HL-60 (cell line): ENCODE measurements around the gene KIF11.

Experiments
- CTCF ChIP-seq: IDR thresholded peaks from one replicate; pipeline ENCODE4 v1.5.1; 2011; ENCODE audit warnings: low read length, control low read depth, inconsistent platforms; ENCODE audit not compliant: insufficient read depth
- GABPA ChIP-seq: IDR thresholded peaks from 2 replicates; pipeline ENCODE4 v1.6.1; 2012; ENCODE audit warnings: low read depth
- POLR2AphosphoS5 ChIP-seq: IDR thresholded peaks from 2 replicates; pipeline ENCODE4 v1.6.1; 2012; ENCODE audit warnings: low read depth
- REST ChIP-seq: IDR thresholded peaks from 2 replicates; pipeline ENCODE4 v1.6.1; 2012; ENCODE audit warnings: low read depth; ENCODE audit not compliant: insufficient replicate concordance
- SPI1 ChIP-seq: IDR thresholded peaks from 2 replicates; pipeline ENCODE4 v1.6.1; 2012; ENCODE audit warnings: low read depth, mild to moderate bottlenecking, borderline replicate concordance

GRCh38 chr10:92655426-92655825 is 62.5 kb downstream of the KIF11 start:
- TF ChIP-seq CTCF (no peak), SPI1 (no peak), POLR2AphosphoS5 (no peak), REST (no peak), GABPA (no peak)
